Suprapubic skin (tissue), 4 donors: ENCODE data around the gene PRIMPOL. TPM values are rescaled to one million over a fixed set of nuclear protein-coding genes. Genes with fewer than 3 reads are reported as not detected.
"Not testable (repeated sequence)": the region's sequence is repeated elsewhere in the genome, so short reads cannot be mapped to it uniquely, and the experiment has no call there.

Experiments
- DNase-seq, 2 donors: peaks; one replicate each; pipeline ENCODE4 v3.0.0-alpha.2; 2019; ENCODE audit warnings: low spot score in 2 of 2
- H3K27ac ChIP-seq: fragments of 200-600 bp; sonication (generic); one replicate; pipeline ENCODE4 v1.5.1; 2019
- H3K27me3 ChIP-seq: fragments of 200-600 bp; sonication (generic); one replicate; pipeline ENCODE4 v1.5.1; 2019
- H3K36me3 ChIP-seq: fragments of 200-600 bp; sonication (generic); one replicate; pipeline ENCODE4 v1.5.1; 2019
- H3K4me1 ChIP-seq: fragments of 200-600 bp; sonication (generic); one replicate; pipeline ENCODE4 v1.5.1; 2019
- H3K4me3 ChIP-seq: fragments of 200-600 bp; sonication (generic); one replicate; pipeline ENCODE4 v1.5.1; 2019; ENCODE audit warnings: mild to moderate bottlenecking
- H3K9me3 ChIP-seq: fragments of 200-600 bp; sonication (generic); one replicate; pipeline ENCODE4 v1.5.1; 2019
- EP300 ChIP-seq: sonication (generic); formaldehyde crosslinking; IDR thresholded peaks from one replicate; pipeline ENCODE4 v1.6.1; 2017; ENCODE audit warnings: antibody characterized with exemption
- POLR2A ChIP-seq, 2 donors: fragments of 450-650 bp; IDR thresholded peaks; one replicate each; pipeline ENCODE4 v1.6.1; 2017; ENCODE audit warnings: antibody characterized with exemption in 2 of 2, mild to moderate bottlenecking in 2 of 2, moderate library complexity in 2 of 2
- POLR2AphosphoS5 ChIP-seq, 3 donors: sonication (generic); formaldehyde crosslinking; IDR thresholded peaks; one replicate each; pipeline ENCODE4 v1.6.1; 2017; ENCODE audit warnings: antibody characterized with exemption in 3 of 3
- WGBS: methylation state at CpG from one replicate; pipeline ENCODE4 v1.1.5; 2018; 5-methylcytosine and 5-hydroxymethylcytosine counted together
- total RNA-seq, 4 donors: library from RNA; depleted of rRNA; stranded (reverse); fragments of >200 nt; gene quantifications; one replicate each; pipeline ENCODE4 v1.1.0, GENCODE V29; 2016
- TF ChIP-seq, protein P1 (sequence below), 2 donors: fragments of 200-600 bp in 1 of 2; fragments of 450-650 bp in 1 of 2; sonication (generic) in 1 of 2; IDR thresholded peaks; one replicate each; pipeline ENCODE4 v1.5.1; 2016 to 2019; ENCODE audit warnings: antibody characterized with exemption in 2 of 2, mild to moderate bottlenecking in 1 of 2, moderate library complexity in 1 of 2

PRIMPOL gene
- total RNA-seq, 4 donors from 2014 or later, result 6.8 to 28.9 (median 15.2) TPM

DNA sequence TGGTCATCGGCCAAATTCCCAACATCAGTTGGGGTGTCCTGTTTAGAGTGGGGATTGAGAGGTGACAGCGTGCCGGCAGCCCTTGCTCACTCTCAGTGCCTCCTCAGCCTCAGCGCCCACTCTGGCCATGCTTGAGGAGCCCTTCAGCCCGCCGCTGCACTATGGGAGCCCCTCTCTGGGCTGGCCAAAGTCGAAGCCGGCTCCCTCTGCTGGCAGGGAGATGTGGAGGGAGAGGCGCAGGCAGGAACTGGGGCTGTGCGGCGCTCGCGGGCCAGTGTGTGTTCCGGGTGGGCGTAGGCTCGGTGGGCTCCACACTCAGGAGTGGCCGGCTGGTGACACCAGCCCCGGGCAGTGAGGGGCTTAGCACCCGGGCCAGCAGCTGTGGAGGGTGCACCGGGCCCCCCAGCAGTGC lies 91.4 kb downstream of the PRIMPOL start:
- no peak overlapping the region for H3K4me3 ChIP-seq
- no peaks in the 10 kb centered on the region for H3K36me3 ChIP-seq
- TF ChIP-seq POLR2A (IDR thresholded peaks at IDR 0.05) (no peak), EP300 (no peak), POLR2AphosphoS5 (IDR thresholded peaks at IDR 0.05) (no peak)
- TF ChIP-seq, protein P1, sequence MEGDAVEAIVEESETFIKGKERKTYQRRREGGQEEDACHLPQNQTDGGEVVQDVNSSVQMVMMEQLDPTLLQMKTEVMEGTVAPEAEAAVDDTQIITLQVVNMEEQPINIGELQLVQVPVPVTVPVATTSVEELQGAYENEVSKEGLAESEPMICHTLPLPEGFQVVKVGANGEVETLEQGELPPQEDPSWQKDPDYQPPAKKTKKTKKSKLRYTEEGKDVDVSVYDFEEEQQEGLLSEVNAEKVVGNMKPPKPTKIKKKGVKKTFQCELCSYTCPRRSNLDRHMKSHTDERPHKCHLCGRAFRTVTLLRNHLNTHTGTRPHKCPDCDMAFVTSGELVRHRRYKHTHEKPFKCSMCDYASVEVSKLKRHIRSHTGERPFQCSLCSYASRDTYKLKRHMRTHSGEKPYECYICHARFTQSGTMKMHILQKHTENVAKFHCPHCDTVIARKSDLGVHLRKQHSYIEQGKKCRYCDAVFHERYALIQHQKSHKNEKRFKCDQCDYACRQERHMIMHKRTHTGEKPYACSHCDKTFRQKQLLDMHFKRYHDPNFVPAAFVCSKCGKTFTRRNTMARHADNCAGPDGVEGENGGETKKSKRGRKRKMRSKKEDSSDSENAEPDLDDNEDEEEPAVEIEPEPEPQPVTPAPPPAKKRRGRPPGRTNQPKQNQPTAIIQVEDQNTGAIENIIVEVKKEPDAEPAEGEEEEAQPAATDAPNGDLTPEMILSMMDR (IDR thresholded peaks at IDR 0.05), result no peak
- no peak overlapping the region for H3K27ac ChIP-seq
- no peaks in the 10 kb centered on the region for H3K9me3 ChIP-seq
- H3K4me1 ChIP-seq, result peaks cover 8% of the 10 kb centered on the region
- H3K27me3 ChIP-seq, result no peaks in the 10 kb centered on the region
- no peak for DNase-seq
- 100% methylated on average over 1 of the region's 20 CpGs for WGBS

DNA sequence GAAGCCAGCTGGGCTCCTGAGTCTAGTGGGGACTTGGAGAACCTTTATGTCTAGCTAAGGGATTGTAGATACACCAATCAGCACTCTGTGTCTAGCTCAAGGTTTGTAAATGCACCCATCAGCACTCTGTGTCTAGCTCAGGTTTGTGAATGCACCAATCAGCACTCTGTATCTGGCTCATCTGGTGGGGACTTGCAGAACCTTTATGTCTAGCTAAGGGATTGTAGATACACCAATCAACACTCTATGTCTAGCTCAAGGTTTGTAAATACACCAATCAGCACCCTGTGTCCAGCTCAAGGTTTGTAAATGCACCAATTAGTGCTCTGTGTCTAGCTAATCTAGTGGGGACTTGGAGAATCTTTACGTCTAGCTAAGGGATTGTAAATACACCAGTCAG lies 92.1 kb downstream of the PRIMPOL start:
- DNase-seq, H3K27me3 ChIP-seq, H3K9me3 ChIP-seq, H3K27ac ChIP-seq, H3K36me3 ChIP-seq, H3K4me3 ChIP-seq: not testable (repeated sequence)
- peaks cover 14% of the 10 kb centered on the region for H3K4me1 ChIP-seq
- WGBS, result 90% methylated on average over 1 of the region's 1 CpG

DNA sequence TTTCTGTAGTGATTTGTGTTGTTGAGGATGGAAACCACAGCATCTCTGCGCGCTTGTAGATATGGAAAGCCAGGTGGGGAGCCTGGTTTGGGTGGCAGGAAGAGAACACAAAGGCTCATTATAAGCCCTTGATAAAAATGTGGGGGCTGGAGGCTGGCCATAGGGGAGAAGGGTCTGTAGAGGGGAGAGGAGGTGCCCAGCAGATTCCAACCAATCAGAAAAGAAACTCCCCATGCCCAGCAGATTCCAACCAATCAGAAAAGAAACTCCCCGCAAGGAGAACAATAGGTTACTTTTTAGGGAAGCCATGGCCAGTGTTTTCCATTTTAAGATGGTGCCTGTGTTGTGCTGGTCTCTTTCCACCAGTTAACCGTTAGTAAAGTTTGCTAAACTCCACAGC lies 94.1 kb downstream of the PRIMPOL start:
- Histone ChIP-seq H3K36me3 (no peaks in the 10 kb centered on the region), H3K9me3 (no peaks in the 10 kb centered on the region), H3K27me3 (no peaks in the 10 kb centered on the region), H3K27ac (no peak overlapping the region), H3K4me3 (no peak overlapping the region), H3K4me1 (peaks cover 34% of the 10 kb centered on the region)
- WGBS, result 98% methylated on average over 4 of the region's 4 CpGs
- no peak for TF ChIP-seq POLR2A (IDR thresholded peaks at IDR 0.05)
- TF ChIP-seq POLR2AphosphoS5 (IDR thresholded peaks at IDR 0.05), result no peak
- no peak for TF ChIP-seq EP300
- TF ChIP-seq, protein P1 (IDR thresholded peaks at IDR 0.05), result no peak
- no peak for DNase-seq

DNA sequence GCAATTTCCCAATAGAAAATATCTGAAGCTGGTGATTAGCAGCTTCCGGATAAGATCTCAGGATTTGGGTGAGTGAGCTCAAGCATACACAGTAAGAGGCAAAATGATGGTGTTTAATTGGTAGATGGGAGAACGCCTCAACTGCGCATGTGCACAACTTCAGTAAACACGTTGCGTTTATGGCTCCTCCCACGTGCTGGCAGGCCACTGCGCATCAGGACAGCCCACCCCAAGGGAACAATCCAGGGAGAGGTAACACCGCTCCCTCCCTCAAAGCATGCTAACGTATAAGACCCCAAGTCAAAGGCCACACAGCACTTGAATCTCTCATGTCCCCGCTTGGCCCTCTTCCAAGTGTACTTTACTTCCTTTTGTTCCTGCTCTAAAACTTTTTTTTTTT lies 94.7 kb downstream of the PRIMPOL start:
- Histone ChIP-seq H3K27me3 (no peaks in the 10 kb centered on the region), H3K4me3 (no peak overlapping the region), H3K9me3 (no peaks in the 10 kb centered on the region), H3K36me3 (no peaks in the 10 kb centered on the region), H3K4me1 (peaks cover 40% of the 10 kb centered on the region), H3K27ac (no peak overlapping the region)
- TF ChIP-seq POLR2A (IDR thresholded peaks at IDR 0.05), result no peak
- no peak for TF ChIP-seq POLR2AphosphoS5 (IDR thresholded peaks at IDR 0.05)
- TF ChIP-seq EP300, result no peak
- 89% methylated on average over 10 of the region's 10 CpGs for whole genome bisulfite sequencing
- DNase-seq, result no peak

Other genes starting within 250 kb of the PRIMPOL start
- gene IRF2, start 175.2 kb upstream of the PRIMPOL start, total RNA-seq, result 10 to 100 TPM; 27.9 to 38.7 (median 29.9) TPM
- 10 to 100 TPM; 13.4 to 16.6 (median 15.0) TPM for gene CASP3, start 291 bp upstream of the PRIMPOL start, total RNA-seq
- 10 to 100 TPM in 2 of 4 donors, 1 to 10 TPM in 2; 5.4 to 29.8 (median 9.4) TPM for gene CENPU, start 84.4 kb downstream of the PRIMPOL start, total RNA-seq
- 100 to 1,000 TPM; 236 to 420 (median 277) TPM for gene ACSL1, start 176.2 kb downstream of the PRIMPOL start, total RNA-seq